GM23338 (cell line): ENCODE measurements around the gene TPGS1. TPM values are rescaled to one million over a fixed set of nuclear protein-coding genes. Genes with fewer than 3 reads are reported as not detected.

ENCODE experiments used
- ATAC-seq: fragments of 200-7000 bp; cut with Tn5 transposase; 3 replicates; pipeline ENCODE4 v1.9.1; 2020
- DNase-seq: peaks from one replicate; pipeline ENCODE4 v3.0.0-alpha.2; 2015; ENCODE audit warnings: low spot score
- H2AFZ ChIP-seq: fragments of 200-600 bp; sonication (generic); 2 replicates; pipeline ENCODE4 v1.8.0; 2016; ENCODE audit warnings: antibody characterized with exemption, mild to moderate bottlenecking, moderate library complexity
- H3F3A ChIP-seq: fragments of 200-600 bp; sonication (generic); replicated peaks from 2 replicates; pipeline ENCODE4 v1.8.0; 2017; ENCODE audit warnings: antibody characterized with exemption, mixed run types, low read depth
- H3K27ac ChIP-seq: fragments of 200-600 bp; sonication (generic); 2 replicates; pipeline ENCODE4 v1.6.1; 2016; ENCODE audit warnings: low read depth
- H3K27me3 ChIP-seq: fragments of 200-600 bp; sonication (generic); 2 replicates; pipeline ENCODE4 v1.8.0; 2016; ENCODE audit warnings: mild to moderate bottlenecking, mixed run types, moderate library complexity; ENCODE audit not compliant: insufficient read depth
- H3K36me3 ChIP-seq: fragments of 200-600 bp; sonication (generic); 2 replicates; pipeline ENCODE4 v1.8.0; 2016; ENCODE audit warnings: mild to moderate bottlenecking; ENCODE audit not compliant: insufficient read depth
- H3K4me1 ChIP-seq: fragments of 200-600 bp; sonication (generic); 2 replicates; pipeline ENCODE4 v1.8.0; 2016; ENCODE audit warnings: mild to moderate bottlenecking, moderate library complexity; ENCODE audit not compliant: insufficient read depth
- H3K4me2 ChIP-seq: fragments of 200-600 bp; sonication (generic); 2 replicates; pipeline ENCODE4 v1.7.1; 2017; ENCODE audit warnings: mixed run types
- H3K4me3 ChIP-seq: fragments of 200-600 bp; sonication (generic); 2 replicates; pipeline ENCODE4 v1.6.1; 2016; ENCODE audit warnings: mixed run types
- H3K79me2 ChIP-seq: fragments of 200-600 bp; sonication (generic); replicated peaks from 2 replicates; pipeline ENCODE4 v1.8.0; 2017; ENCODE audit warnings: mild to moderate bottlenecking; ENCODE audit not compliant: insufficient read depth
- H3K9me2 ChIP-seq: fragments of 200-600 bp; sonication (generic); 2 replicates; pipeline ENCODE4 v1.8.0; 2017; ENCODE audit not compliant: insufficient read depth
- H4K20me1 ChIP-seq: fragments of 200-600 bp; sonication (generic); replicated peaks from 2 replicates; pipeline ENCODE4 v1.8.0; 2017; ENCODE audit warnings: mild to moderate bottlenecking; ENCODE audit not compliant: insufficient read depth
- H3K27ac Mint-ChIP-seq: 2 replicates; pipeline ENCODE4 v1.8.0; 2020; ENCODE audit warnings: inconsistent platforms, mild to moderate bottlenecking, moderate library complexity, mixed read lengths
- H3K27me3 Mint-ChIP-seq: 3 replicates; pipeline ENCODE4 v1.8.0; 2022; ENCODE audit warnings: low read depth, mild to moderate bottlenecking, moderate library complexity, mixed read lengths, inconsistent platforms; ENCODE audit not compliant: insufficient read depth, poor library complexity
- H3K36me3 Mint-ChIP-seq: 3 replicates; pipeline ENCODE4 v1.8.0; 2021; ENCODE audit warnings: low read depth, mild to moderate bottlenecking, inconsistent platforms, moderate library complexity, mixed read lengths
- H3K4me1 Mint-ChIP-seq: 3 replicates; pipeline ENCODE4 v1.8.0; 2020; ENCODE audit warnings: mild to moderate bottlenecking, inconsistent platforms, mixed read lengths
- H3K4me3 Mint-ChIP-seq: 3 replicates; pipeline ENCODE4 v1.8.0; 2021; ENCODE audit warnings: moderate library complexity, mild to moderate bottlenecking, inconsistent platforms, mixed read lengths
- H3K9me3 Mint-ChIP-seq: 3 replicates; pipeline ENCODE4 v1.8.0; 2020; ENCODE audit warnings: moderate library complexity, mild to moderate bottlenecking, inconsistent platforms, mixed read lengths
- CREB1 ChIP-seq: fragments of 250-450 bp; sonication (Bioruptor Pico); IDR thresholded peaks from 2 replicates; pipeline ENCODE4 v1.5.0; 2020; ENCODE audit warnings: low read depth, mild to moderate bottlenecking, moderate library complexity
- ETS1 ChIP-seq: IDR thresholded peaks from 2 replicates; pipeline ENCODE4 v1.6.1; 2016; ENCODE audit warnings: antibody characterized with exemption
- EZH2 ChIP-seq: fragments of 200-600 bp; sonication (generic); IDR thresholded peaks from one replicate; pipeline ENCODE4 v1.8.0; 2017; ENCODE audit warnings: antibody characterized with exemption, mild to moderate bottlenecking, low read depth; ENCODE audit not compliant: unreplicated experiment
- JUNB ChIP-seq: IDR thresholded peaks from one replicate; pipeline ENCODE4 v1.6.1; 2016; ENCODE audit warnings: antibody characterized with exemption; ENCODE audit not compliant: unreplicated experiment
- POLR2AphosphoS5 ChIP-seq: IDR thresholded peaks from 2 replicates; pipeline ENCODE4 v1.6.1; 2016; ENCODE audit warnings: antibody characterized with exemption, low read depth
- REST ChIP-seq: IDR thresholded peaks from one replicate; pipeline ENCODE4 v1.6.1; 2018; ENCODE audit warnings: antibody characterized with exemption; ENCODE audit not compliant: unreplicated experiment
- STAT1 ChIP-seq: IDR thresholded peaks from one replicate; pipeline ENCODE4 v1.6.1; 2016; ENCODE audit warnings: antibody characterized with exemption; ENCODE audit not compliant: unreplicated experiment
- ZNF331 ChIP-seq: fragments of 250-450 bp; sonication (Bioruptor Pico); IDR thresholded peaks from 2 replicates; pipeline ENCODE4 v1.5.0; 2020; ENCODE audit warnings: low read depth, mild to moderate bottlenecking, moderate library complexity
- ZNF462 ChIP-seq: fragments of 250-450 bp; sonication (Bioruptor Pico); IDR thresholded peaks from 2 replicates; pipeline ENCODE4 v1.5.0; 2020; ENCODE audit warnings: mild to moderate bottlenecking, moderate library complexity
- polyA plus RNA-seq: library from polyadenylated mRNA; unstranded; fragments of >200 nt; fragmentation: Nextera tagmentation; extraction: Ambion mirVana; gene quantifications from 2 replicates; pipeline ENCODE4 v1.2.1, GENCODE V29; 2016
- total RNA-seq: library from RNA; depleted of rRNA; stranded (reverse); fragments of >200 nt; shearing (Covaris generic); gene quantifications from 2 replicates; pipeline ENCODE4 v1.2.3, GENCODE V29; 2014

The TPGS1 gene
- total and polyA plus RNA-seq, 2 experiments from 2014 or later: 11.9 to 38.4 TPM

- TF ChIP-seq REST: no peak
- TF ChIP-seq POLR2AphosphoS5: no peak
- no peak for TF ChIP-seq ETS1
- no peak for TF ChIP-seq JUNB
- TF ChIP-seq STAT1: no peak
- no peak for TF ChIP-seq EZH2
- TF ChIP-seq ZNF331 (CRISPR knock-in tag): no peak
- no peak for TF ChIP-seq CREB1 (CRISPR knock-in tag)
Measured at GRCh38 chr19:478236-478903, 28.9 kb upstream of the TPGS1 start (continued).

- Mint-ChIP-seq H3K27ac (no peak overlapping the region), H3K4me1 (peaks cover 9% of the 10 kb centered on the region; the same call in 2 of the 3 replicates), H3K4me3 (no peak overlapping the region), H3K27me3 (peaks cover 32% of the 10 kb centered on the region), H3K36me3 (peaks cover 14% of the 10 kb centered on the region), H3K9me3 (peaks cover 36% of the 10 kb centered on the region)
- Histone ChIP-seq H3K27ac (no peak overlapping the region), H3K36me3 (no peaks in the 10 kb centered on the region), H3K4me1 (no peaks in the 10 kb centered on the region), H3K9me2 (peaks cover 3% of the 10 kb centered on the region; the same call in 1 of the 2 replicates), H3K4me3 (no peak overlapping the region), H3K27me3 (no peaks in the 10 kb centered on the region), H3F3A (peaks cover 15% of the 10 kb centered on the region), H4K20me1 (no peaks in the 10 kb centered on the region), H3K79me2 (no peaks in the 10 kb centered on the region), H3K4me2 (no peak overlapping the region), H2AFZ (no peak overlapping the region)
- no peak for ATAC-seq
- no peak for DNase-seq
- TF ChIP-seq EZH2: no peak
- TF ChIP-seq ZNF462 (CRISPR knock-in tag): no peak
- TF ChIP-seq REST: no peak
- no peak for TF ChIP-seq POLR2AphosphoS5
- no peak for TF ChIP-seq STAT1
- TF ChIP-seq CREB1 (CRISPR knock-in tag): no peak
Measured at GRCh38 chr19:478976-479375, 28.3 kb upstream of the TPGS1 start.
